ENCODE data around the gene MINDY3. TPM values are rescaled to one million over a fixed set of nuclear protein-coding genes. Genes with fewer than 3 reads are reported as not detected.

MINDY3 gene
- total and polyA plus RNA-seq, 7 experiments from 2014 or later = 3.6 to 43.8 (median 29.1) TPM

GRCh38 chr10:15843695-15844094, 16.6 kb downstream of the MINDY3 start:
- POLR2A ChIA-PET = no interaction called here
- H3K36me3 Mint-ChIP-seq = peaks cover 0 to 35% (median 7%) of the 10 kb centered on the region in 5 donors

GRCh38 chr10:15842556-15843169, 17.6 kb downstream of the MINDY3 start:
- ATAC-seq (no peak), DNase-seq (no peak)
- Mint-ChIP-seq H3K27me3 (no peaks in the 10 kb centered on the region), H3K4me3 (no peak overlapping the region), H3K36me3 (peaks cover 0 to 34% (median 8%) of the 10 kb centered on the region in 5 donors), H3K27ac (peak overlapping the region in 1 of 9 donors; percentile 19), H3K4me1 (peaks cover 11 to 34% (median 30%) of the 10 kb centered on the region in 7 donors), H3K9me3 (no peaks in the 10 kb centered on the region)
- Histone ChIP-seq H3K27me3 (ENCODE audit: control insufficient read depth in 2 of 2, insufficient read depth in 2 of 2, low read length in 2 of 2) (no peaks in the 10 kb centered on the region), H3K27ac (ENCODE audit: low read depth, low read length) (no peak overlapping the region), H3K36me3 (ENCODE audit: control insufficient read depth in 2 of 3, insufficient read depth in 3 of 3, low read length in 3 of 3) (peaks cover 0 to 12% (median 0%) of the 10 kb centered on the region in 3 experiments), H3K4me3 (ENCODE audit: low read length) (no peak overlapping the region), H3K9me3 (ENCODE audit: control insufficient read depth in 2 of 3, low read length in 3 of 3) (no peaks in the 10 kb centered on the region), H3K4me1 (ENCODE audit: control insufficient read depth in 2 of 2, insufficient read depth in 2 of 2, low read length in 2 of 2) (no peaks in the 10 kb centered on the region)
- ChIA-PET CTCF (no interaction called here), POLR2A (no interaction called here)
- intact Hi-C loops (cut with micrococcal nuclease) = loop anchor here in 1 of 2 donors (2.0 kb wide), 1 partner anchor 16 kb away; no protein-coding TSS in a partner anchor

More at GRCh38 chr10:15843695-15844094, 16.6 kb downstream of the MINDY3 start:
- Histone ChIP-seq H3K9me3 (ENCODE audit: control insufficient read depth in 2 of 3, low read length in 3 of 3) (no peaks in the 10 kb centered on the region), H3K27me3 (ENCODE audit: control insufficient read depth in 2 of 2, insufficient read depth in 2 of 2, low read length in 2 of 2) (no peaks in the 10 kb centered on the region), H3K27ac (ENCODE audit: low read depth, low read length) (no peak overlapping the region), H3K4me3 (ENCODE audit: low read length) (no peak overlapping the region), H3K4me1 (ENCODE audit: control insufficient read depth in 2 of 2, insufficient read depth in 2 of 2, low read length in 2 of 2) (no peaks in the 10 kb centered on the region), H3K36me3 (ENCODE audit: control insufficient read depth in 2 of 3, insufficient read depth in 3 of 3, low read length in 3 of 3) (peaks cover 0 to 14% (median 0%) of the 10 kb centered on the region in 3 experiments)
- Mint-ChIP-seq H3K9me3 (no peaks in the 10 kb centered on the region), H3K4me3 (no peak overlapping the region), H3K4me1 (peaks cover 11 to 39% (median 29%) of the 10 kb centered on the region in 7 donors), H3K27ac (no peak overlapping the region), H3K27me3 (no peaks in the 10 kb centered on the region)
- ATAC-seq = no peak
- DNase-seq = no peak
- intact Hi-C loops (cut with micrococcal nuclease) = loop anchor here in 1 of 2 donors (2.0 kb wide), 1 partner anchor 15 kb away; no protein-coding TSS in a partner anchor
- CTCF ChIA-PET = interaction anchor here (0.6 kb wide), 1 partner anchor 1647 kb away, joined by 3 read pairs; no protein-coding TSS in a partner anchor

GRCh38 chr10:15841696-15842095, 18.6 kb downstream of the MINDY3 start:
- no peaks in the 10 kb centered on the region for H3K4me1 ChIP-seq (ENCODE audit: control insufficient read depth in 2 of 2, insufficient read depth in 2 of 2, low read length in 2 of 2)
- no peaks in the 10 kb centered on the region for H3K27me3 Mint-ChIP-seq

GRCh38 chr10:15836807-15837206, 23.5 kb downstream of the MINDY3 start:
- ATAC-seq = no peak

More at GRCh38 chr10:15841696-15842095, 18.6 kb downstream of the MINDY3 start:
- ATAC-seq (no peak), DNase-seq (no peak)
- no peak overlapping the region for H3K27ac Mint-ChIP-seq
- H3K4me1 Mint-ChIP-seq = peaks cover 11 to 32% (median 30%) of the 10 kb centered on the region in 7 donors
- no peak overlapping the region for H3K4me3 Mint-ChIP-seq
- peaks cover 0 to 13% (median 0%) of the 10 kb centered on the region in 3 experiments for H3K36me3 ChIP-seq (ENCODE audit: control insufficient read depth in 2 of 3, insufficient read depth in 3 of 3, low read length in 3 of 3)
- H3K27ac ChIP-seq (ENCODE audit: low read depth, low read length) = no peak overlapping the region
- no peak overlapping the region for H3K4me3 ChIP-seq (ENCODE audit: low read length)
- intact Hi-C loops (cut with micrococcal nuclease) = loop anchor here in 1 of 2 donors (2.0 kb wide), 1 partner anchor 17 kb away; no protein-coding TSS in a partner anchor
- H3K9me3 Mint-ChIP-seq = no peaks in the 10 kb centered on the region
- CTCF ChIA-PET = no interaction called here
- H3K36me3 Mint-ChIP-seq = peaks cover 0 to 33% (median 7%) of the 10 kb centered on the region in 5 donors
- POLR2A ChIA-PET = no interaction called here
- no peaks in the 10 kb centered on the region for H3K27me3 ChIP-seq (ENCODE audit: control insufficient read depth in 2 of 2, insufficient read depth in 2 of 2, low read length in 2 of 2)
- no peaks in the 10 kb centered on the region for H3K9me3 ChIP-seq (ENCODE audit: control insufficient read depth in 2 of 3, low read length in 3 of 3)

GRCh38 chr10:15829495-15829894, 30.8 kb downstream of the MINDY3 start:
- no peaks in the 10 kb centered on the region for H3K27me3 ChIP-seq (ENCODE audit: control insufficient read depth in 2 of 2, insufficient read depth in 2 of 2, low read length in 2 of 2)
- intact Hi-C loops (cut with micrococcal nuclease) = no loop called here
- DNase-seq (no peak), ATAC-seq (no peak)
- no peaks in the 10 kb centered on the region for H3K9me3 ChIP-seq (ENCODE audit: control insufficient read depth in 2 of 3, low read length in 3 of 3)
- no peaks in the 10 kb centered on the region for H3K9me3 Mint-ChIP-seq
- CTCF ChIA-PET = no interaction called here
- POLR2A ChIA-PET = no interaction called here
- peaks cover 0 to 4% of the 10 kb centered on the region in 2 donors for H3K4me1 ChIP-seq (ENCODE audit: control insufficient read depth in 2 of 2, insufficient read depth in 2 of 2, low read length in 2 of 2)
- no peaks in the 10 kb centered on the region for H3K27me3 Mint-ChIP-seq
- H3K4me3 ChIP-seq (ENCODE audit: low read length) = no peak overlapping the region
- no peak overlapping the region for H3K27ac Mint-ChIP-seq
- H3K36me3 Mint-ChIP-seq = peaks cover 5 to 57% (median 38%) of the 10 kb centered on the region in 5 donors
- peaks cover 0 to 6% (median 1%) of the 10 kb centered on the region in 7 donors for H3K4me1 Mint-ChIP-seq
- no peak overlapping the region for H3K27ac ChIP-seq (ENCODE audit: low read depth, low read length)
- peaks cover 0 to 35% (median 0%) of the 10 kb centered on the region in 3 experiments for H3K36me3 ChIP-seq (ENCODE audit: control insufficient read depth in 2 of 3, insufficient read depth in 3 of 3, low read length in 3 of 3)
- H3K4me3 Mint-ChIP-seq = no peak overlapping the region

More at GRCh38 chr10:15836807-15837206, 23.5 kb downstream of the MINDY3 start:
- H3K36me3 ChIP-seq (ENCODE audit: control insufficient read depth in 2 of 3, insufficient read depth in 3 of 3, low read length in 3 of 3) = peaks cover 0 to 10% (median 0%) of the 10 kb centered on the region in 3 experiments
- no peaks in the 10 kb centered on the region for H3K27me3 Mint-ChIP-seq
- H3K4me1 ChIP-seq (ENCODE audit: control insufficient read depth in 2 of 2, insufficient read depth in 2 of 2, low read length in 2 of 2) = peaks cover 0 to 2% of the 10 kb centered on the region in 2 donors
- intact Hi-C loops (cut with micrococcal nuclease) = no loop called here
- H3K9me3 Mint-ChIP-seq = no peaks in the 10 kb centered on the region
- peaks cover 0 to 22% (median 19%) of the 10 kb centered on the region in 5 donors for H3K36me3 Mint-ChIP-seq
- ChIA-PET POLR2A (no interaction called here), CTCF (no interaction called here)
- H3K27ac ChIP-seq (ENCODE audit: low read depth, low read length) = no peak overlapping the region
- H3K27ac Mint-ChIP-seq = no peak overlapping the region
- H3K9me3 ChIP-seq (ENCODE audit: control insufficient read depth in 2 of 3, low read length in 3 of 3) = no peaks in the 10 kb centered on the region
- no peak overlapping the region for H3K4me3 ChIP-seq (ENCODE audit: low read length)
- H3K4me1 Mint-ChIP-seq = peaks cover 0 to 12% (median 2%) of the 10 kb centered on the region in 7 donors
- DNase-seq = no peak
- no peaks in the 10 kb centered on the region for H3K27me3 ChIP-seq (ENCODE audit: control insufficient read depth in 2 of 2, insufficient read depth in 2 of 2, low read length in 2 of 2)
- no peak overlapping the region for H3K4me3 Mint-ChIP-seq

- H3K27me3 ChIP-seq (ENCODE audit: control insufficient read depth in 2 of 2, insufficient read depth in 2 of 2, low read length in 2 of 2) = no peaks in the 10 kb centered on the region
- CTCF ChIA-PET = no interaction called here
- peaks cover 13 to 64% (median 46%) of the 10 kb centered on the region in 5 donors for H3K36me3 Mint-ChIP-seq
Observed at GRCh38 chr10:15824498-15824897, 35.8 kb downstream of the MINDY3 start.

More at GRCh38 chr10:15824498-15824897, 35.8 kb downstream of the MINDY3 start:
- peaks cover 0 to 28% (median 17%) of the 10 kb centered on the region in 3 experiments for H3K36me3 ChIP-seq (ENCODE audit: control insufficient read depth in 2 of 3, insufficient read depth in 3 of 3, low read length in 3 of 3)
- no peaks in the 10 kb centered on the region for H3K9me3 Mint-ChIP-seq
- POLR2A ChIA-PET = no interaction called here
- no peaks in the 10 kb centered on the region for H3K27me3 Mint-ChIP-seq
- H3K4me3 ChIP-seq (ENCODE audit: low read length) = no peak overlapping the region
- ATAC-seq = no peak
- no peaks in the 10 kb centered on the region for H3K9me3 ChIP-seq (ENCODE audit: control insufficient read depth in 2 of 3, low read length in 3 of 3)
- intact Hi-C loops (cut with micrococcal nuclease) = loop anchor here (1.0 to 2.0 kb wide), 2 partner anchors 16 to 390 kb away; no protein-coding TSS in a partner anchor
- H3K27ac Mint-ChIP-seq = no peak overlapping the region
- no peaks in the 10 kb centered on the region for H3K4me1 ChIP-seq (ENCODE audit: control insufficient read depth in 2 of 2, insufficient read depth in 2 of 2, low read length in 2 of 2)
- H3K27ac ChIP-seq (ENCODE audit: low read depth, low read length) = no peak overlapping the region
- H3K4me1 Mint-ChIP-seq = peaks cover 0 to 4% (median 0%) of the 10 kb centered on the region in 7 donors
- no peak overlapping the region for H3K4me3 Mint-ChIP-seq
- DNase-seq = no peak
